ENCODE data around the gene ARHGEF11. TPM values are rescaled to one million over a fixed set of nuclear protein-coding genes. Genes with fewer than 3 reads are reported as not detected.

ARHGEF11 gene
- total RNA-seq, 1 donor from 2014 or later = 43.5 TPM

GRCh38 chr1:156898971-156899664 lies 146.4 kb downstream of the ARHGEF11 start:
- Histone ChIP-seq H3K27ac (peak overlapping the region in 1 of 2 donors; percentile 13), H3K27me3 (no peaks in the 10 kb centered on the region), H3K4me3 (no peak overlapping the region), H3K9me3 (no peaks in the 10 kb centered on the region), H3K36me3 (no peaks in the 10 kb centered on the region), H3K4me1 (peaks cover 0 to 21% of the 10 kb centered on the region in 2 donors)
- intact Hi-C loops (cut with DNase I) = loop anchor here (10.0 kb wide), 1 partner anchor 204 kb away; no protein-coding TSS in a partner anchor
- no peak for DNase-seq (ENCODE audit: low spot score in 2 of 2)
- no peak for TF ChIP-seq CTCF (IDR thresholded peaks at IDR 0.05)

- TF ChIP-seq CTCF (IDR thresholded peaks at IDR 0.05) = no peak
- H3K9me3 ChIP-seq = no peaks in the 10 kb centered on the region
- peaks cover under 1 to 23% of the 10 kb centered on the region in 2 donors for H3K4me1 ChIP-seq
- no peaks in the 10 kb centered on the region for H3K27me3 ChIP-seq
- H3K4me3 ChIP-seq = peak overlapping the region in 1 of 2 donors; percentile 18
- DNase-seq (ENCODE audit: low spot score in 2 of 2) = no peak
- intact Hi-C loops (cut with DNase I) = loop anchor here (10.0 kb wide), 1 partner anchor 203 kb away; no protein-coding TSS in a partner anchor
- H3K27ac ChIP-seq = peak overlapping the region; percentile 62 to 94
- H3K36me3 ChIP-seq = no peaks in the 10 kb centered on the region
These were observed 147.4 kb downstream of the ARHGEF11 start for GRCh38 chr1:156898161-156898566.

DNA sequence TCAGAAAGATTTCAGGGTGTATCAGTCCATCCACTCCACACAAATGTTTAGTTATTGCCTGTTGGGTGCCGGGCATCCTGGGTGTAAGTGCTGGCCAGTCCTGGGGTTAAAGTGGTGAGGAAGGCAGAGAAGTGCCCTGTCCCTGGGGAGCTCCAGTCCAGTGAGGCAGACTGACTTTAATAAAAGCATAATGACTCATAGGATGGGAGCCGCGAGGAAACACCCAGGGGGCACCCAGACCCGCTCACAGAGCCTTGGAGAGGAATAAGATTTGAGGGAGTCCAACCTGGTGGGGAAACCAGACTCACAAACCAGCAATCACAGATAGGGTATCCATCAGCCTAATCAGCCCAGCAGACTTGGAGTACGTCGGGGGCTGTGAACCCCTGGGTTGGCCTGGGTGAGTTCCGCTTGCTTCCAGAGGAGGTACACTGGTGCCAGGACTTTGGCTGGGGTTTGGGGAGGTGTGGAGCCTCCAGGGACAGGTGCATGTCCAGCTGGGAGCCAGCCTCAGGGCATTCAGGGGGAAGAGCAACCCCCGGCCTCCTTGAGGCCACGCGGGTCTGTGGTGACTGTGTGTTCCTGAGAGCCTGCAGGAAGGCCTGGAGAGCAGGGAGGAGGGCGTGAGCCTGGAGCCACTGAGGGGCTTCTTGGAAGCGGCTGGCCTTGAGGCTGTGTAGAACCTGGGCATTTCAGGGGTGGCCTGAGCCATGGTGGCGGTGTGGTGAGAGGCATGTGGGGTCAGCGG lies 148.3 kb downstream of the ARHGEF11 start:
- Histone ChIP-seq H3K4me3 (peak overlapping the region in 1 of 2 donors; percentile 11), H3K9me3 (no peaks in the 10 kb centered on the region), H3K27me3 (no peaks in the 10 kb centered on the region), H3K27ac (peak overlapping the region; percentile 62 to 94), H3K36me3 (no peaks in the 10 kb centered on the region), H3K4me1 (peaks cover 6 to 27% of the 10 kb centered on the region in 2 donors)
- no peak for TF ChIP-seq CTCF (IDR thresholded peaks at IDR 0.05)
- intact Hi-C loops (cut with DNase I) = loop anchor here (10.0 kb wide), 1 partner anchor 202 kb away; no protein-coding TSS in a partner anchor
- no peak for DNase-seq (ENCODE audit: low spot score in 2 of 2)

DNA sequence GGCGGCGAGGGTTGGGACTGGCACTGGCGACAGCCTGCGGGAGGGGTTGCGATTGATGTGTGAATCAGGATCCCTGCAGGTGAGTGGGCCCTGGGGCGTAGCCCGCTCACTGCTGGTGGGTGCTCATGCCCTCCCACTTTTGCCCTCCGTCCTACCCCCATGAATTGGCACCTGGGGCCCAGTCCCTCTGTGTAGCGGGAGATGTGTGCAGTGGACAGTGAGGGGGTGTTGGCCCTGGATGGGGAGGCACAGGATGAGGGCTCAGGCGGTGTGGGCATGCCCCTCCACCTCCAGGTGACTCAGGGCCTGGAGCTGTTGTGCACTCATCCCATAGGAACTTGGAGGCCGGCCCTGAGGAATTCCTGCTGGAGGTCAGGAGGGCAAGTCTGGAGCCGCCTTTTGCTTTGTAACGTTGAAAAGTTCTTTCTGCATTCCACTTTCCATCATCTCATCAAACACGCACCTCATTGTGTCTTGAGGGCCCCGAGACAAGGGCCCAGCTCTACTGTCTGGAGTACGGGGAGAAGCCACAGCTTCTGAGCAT lies 149.0 kb downstream of the ARHGEF11 start:
- no peaks in the 10 kb centered on the region for H3K36me3 ChIP-seq
- H3K9me3 ChIP-seq = no peaks in the 10 kb centered on the region
- peak in 1 of 2 donors; percentile 75 for DNase-seq (ENCODE audit: low spot score in 2 of 2)
- H3K27ac ChIP-seq = peak overlapping the region; percentile 62 to 94
- H3K27me3 ChIP-seq = no peaks in the 10 kb centered on the region
- H3K4me1 ChIP-seq = peaks cover 6 to 27% of the 10 kb centered on the region in 2 donors
- TF ChIP-seq CTCF (IDR thresholded peaks at IDR 0.05) = no peak
- intact Hi-C loops (cut with DNase I) = loop anchor here (10.0 kb wide), 1 partner anchor 202 kb away; no protein-coding TSS in a partner anchor
- H3K4me3 ChIP-seq = peak overlapping the region in 1 of 2 donors; percentile 70

DNA sequence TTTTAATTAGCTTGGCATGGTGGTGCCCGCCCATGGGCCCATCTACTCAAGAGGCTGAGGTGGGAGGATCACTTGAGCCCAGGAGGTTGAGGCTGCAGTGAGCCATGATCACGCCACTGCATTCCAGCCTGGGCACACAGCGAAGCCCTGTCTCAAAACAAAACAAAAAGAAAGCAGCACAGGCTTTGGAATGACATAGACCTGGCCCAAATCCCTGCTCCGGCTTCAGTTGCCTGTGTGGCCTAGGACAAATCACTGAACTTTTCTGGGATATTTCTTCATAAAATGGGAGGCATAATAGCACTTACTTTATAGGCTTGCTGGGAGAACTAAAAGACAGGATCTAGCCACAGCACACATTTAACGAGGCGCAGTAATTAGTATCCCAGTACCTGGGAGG lies 149.6 kb downstream of the ARHGEF11 start:
- TF ChIP-seq CTCF (IDR thresholded peaks at IDR 0.05) = no peak
- peaks cover 6 to 27% of the 10 kb centered on the region in 2 donors for H3K4me1 ChIP-seq
- peak overlapping the region in 1 of 2 donors; percentile 70 for H3K4me3 ChIP-seq
- no peak for DNase-seq (ENCODE audit: low spot score in 2 of 2)
- H3K27me3 ChIP-seq = no peaks in the 10 kb centered on the region
- H3K27ac ChIP-seq = peak overlapping the region; percentile 92 to 94
- no peaks in the 10 kb centered on the region for H3K36me3 ChIP-seq
- intact Hi-C loops (cut with DNase I) = loop anchor here (10.0 kb wide), 1 partner anchor 201 kb away; no protein-coding TSS in a partner anchor
- no peaks in the 10 kb centered on the region for H3K9me3 ChIP-seq

Measured in ascending aorta (tissue), 2 donors.